Measurements from ENCODE around the gene SH3GL1. TPM values are rescaled to one million over a fixed set of nuclear protein-coding genes. Genes with fewer than 3 reads are reported as not detected.

The SH3GL1 gene
- 21.6 and 25.7 TPM in 2 replicates for total RNA-seq

GRCh38 chr19:4400135-4400936, at the start of gene SH3GL1:
TSS of gene SH3GL1 (minus strand) at chr19:4400547. CDS start at chr19:4400368, 179 bp downstream.

GRCh38 chr19:4402171-4403004, 2.0 kb upstream of the SH3GL1 start, which contains the start of gene CHAF1A:
TSS of gene CHAF1A (plus strand) at chr19:4402640. CDS start at chr19:4402763, 123 bp downstream.

GRCh38 chr19:4343370-4344307, 56.7 kb downstream of the SH3GL1 start, which contains the start of gene MPND:
TSS of gene MPND (plus strand) at chr19:4343562. CDS start at chr19:4343594, 32 bp downstream.

GRCh38 chr19:4338441-4339355, 61.6 kb downstream of the SH3GL1 start, which contains the start of gene STAP2:
TSS of gene STAP2 (minus strand) at chr19:4338827. CDS start at chr19:4338753, 74 bp downstream.

Other genes with a start within 250 kb of the SH3GL1 start
- not detected in 2 replicates for gene CREB3L3, start 246.9 kb downstream of the SH3GL1 start, total RNA-seq
- gene SIRT6, start 218.0 kb downstream of the SH3GL1 start, total RNA-seq, result 7.4 and 9.2 TPM in 2 replicates
- gene ANKRD24, start 217.9 kb downstream of the SH3GL1 start, total RNA-seq, result 1.1 and 2.6 TPM in 2 replicates
- not detected in 2 replicates for gene EBI3, start 171.0 kb downstream of the SH3GL1 start, total RNA-seq
- 10.7 and 11.9 TPM in 2 replicates for gene YJU2, start 153.5 kb downstream of the SH3GL1 start, total RNA-seq
- gene SHD, start 121.3 kb downstream of the SH3GL1 start, total RNA-seq, result not detected in 2 replicates
- gene TMIGD2, start 98.2 kb downstream of the SH3GL1 start, total RNA-seq, result not detected in 2 replicates
- 5.4 and 5.7 TPM in 2 replicates for gene FSD1, start 95.9 kb downstream of the SH3GL1 start, total RNA-seq
- gene STAP2, start 61.7 kb downstream of the SH3GL1 start, total RNA-seq, result 4.3 and 5.2 TPM in 2 replicates
- gene MPND, start 57.0 kb downstream of the SH3GL1 start, total RNA-seq, result 5.8 and 7.5 TPM in 2 replicates
- 3.4 and 4.3 TPM in 2 replicates for gene CHAF1A, start 2.1 kb upstream of the SH3GL1 start, total RNA-seq
- gene UBXN6, start 57.2 kb upstream of the SH3GL1 start, total RNA-seq, result 132 and 136 TPM in 2 replicates
- 61.4 and 61.9 TPM in 2 replicates for gene HDGFL2, start 71.8 kb upstream of the SH3GL1 start, total RNA-seq
- 0.14 and 1.3 TPM in 2 replicates for gene PLIN4, start 117.9 kb upstream of the SH3GL1 start, total RNA-seq
- gene PLIN5, start 134.7 kb upstream of the SH3GL1 start, total RNA-seq, result not detected in 2 replicates
- gene LRG1, start 139.5 kb upstream of the SH3GL1 start, total RNA-seq, result not detected in 2 replicates
- 0.14 and 0.37 TPM in 2 replicates for gene SEMA6B, start 159.1 kb upstream of the SH3GL1 start, total RNA-seq
- 0.85 and 1.2 TPM in 2 replicates for gene TNFAIP8L1, start 239.0 kb upstream of the SH3GL1 start, total RNA-seq